ENCODE measurements around the gene THSD4. TPM values are rescaled to one million over a fixed set of nuclear protein-coding genes. Genes with fewer than 3 reads are reported as not detected.

The THSD4 gene
- total and polyA plus RNA-seq, 5 donors from 2014 or later = not detected

DNA sequence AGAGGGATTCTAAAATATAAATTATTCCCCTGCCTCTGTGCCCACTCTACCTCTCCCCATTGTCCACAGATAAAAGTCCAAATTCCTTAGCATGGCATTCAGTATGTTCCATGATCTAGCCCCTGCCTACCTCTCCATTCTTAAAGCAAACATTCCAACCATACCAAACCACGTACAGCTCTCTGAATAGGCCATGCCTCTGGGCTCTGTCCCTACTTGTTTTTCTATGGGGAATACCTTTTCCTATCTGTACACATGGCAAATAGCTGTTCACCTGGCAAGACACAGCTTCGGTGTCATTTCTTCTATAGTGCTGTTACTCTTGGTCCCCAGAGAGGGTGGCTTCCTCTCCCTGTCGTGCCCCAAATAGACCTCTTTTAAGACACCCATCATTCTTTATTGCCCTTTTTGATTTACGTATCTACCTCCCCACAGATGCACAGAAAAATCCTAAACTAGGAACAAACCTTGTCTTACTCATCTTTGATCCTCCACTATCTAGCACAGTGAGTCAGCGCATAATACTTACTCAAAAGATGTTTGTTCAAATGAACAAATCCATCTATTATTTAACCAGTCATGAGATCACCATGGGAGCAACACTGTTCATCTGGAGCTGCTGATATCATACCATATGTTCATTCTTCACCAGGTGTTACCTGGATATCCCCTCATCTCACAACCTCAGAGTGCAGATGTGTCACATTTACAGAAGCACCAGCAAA is 329.8 kb downstream of the THSD4 start:
- Histone ChIP-seq H3K9me3 (ENCODE audit: control insufficient read depth in 2 of 2, low read length in 2 of 2) (no peaks in the 10 kb centered on the region), H3K27ac (ENCODE audit: insufficient read depth, low read length, poor library complexity, severe bottlenecking) (no peak overlapping the region), H3K4me3 (ENCODE audit: low read depth, low read length) (no peak overlapping the region), H3K4me1 (ENCODE audit: control insufficient read depth, insufficient read depth, low read length, poor library complexity, severe bottlenecking) (no peaks in the 10 kb centered on the region), H3K27me3 (ENCODE audit: control insufficient read depth, insufficient read depth, low read length) (peaks cover 4% of the 10 kb centered on the region), H3K36me3 (ENCODE audit: control insufficient read depth, insufficient read depth, low read length) (no peaks in the 10 kb centered on the region)
- no peaks in the 10 kb centered on the region for H3K9me3 Mint-ChIP-seq
- peaks cover 14% of the 10 kb centered on the region for H3K27me3 Mint-ChIP-seq
- no peaks in the 10 kb centered on the region for H3K36me3 Mint-ChIP-seq
- no peak overlapping the region for H3K27ac Mint-ChIP-seq
- H3K4me1 Mint-ChIP-seq = peaks cover 0 to 5% (median 0%) of the 10 kb centered on the region in 4 donors
- DNase-seq (no peak), ATAC-seq (ENCODE audit: low read depth in 2 of 2) (no peak)
- H3K4me3 Mint-ChIP-seq = no peak overlapping the region

DNA sequence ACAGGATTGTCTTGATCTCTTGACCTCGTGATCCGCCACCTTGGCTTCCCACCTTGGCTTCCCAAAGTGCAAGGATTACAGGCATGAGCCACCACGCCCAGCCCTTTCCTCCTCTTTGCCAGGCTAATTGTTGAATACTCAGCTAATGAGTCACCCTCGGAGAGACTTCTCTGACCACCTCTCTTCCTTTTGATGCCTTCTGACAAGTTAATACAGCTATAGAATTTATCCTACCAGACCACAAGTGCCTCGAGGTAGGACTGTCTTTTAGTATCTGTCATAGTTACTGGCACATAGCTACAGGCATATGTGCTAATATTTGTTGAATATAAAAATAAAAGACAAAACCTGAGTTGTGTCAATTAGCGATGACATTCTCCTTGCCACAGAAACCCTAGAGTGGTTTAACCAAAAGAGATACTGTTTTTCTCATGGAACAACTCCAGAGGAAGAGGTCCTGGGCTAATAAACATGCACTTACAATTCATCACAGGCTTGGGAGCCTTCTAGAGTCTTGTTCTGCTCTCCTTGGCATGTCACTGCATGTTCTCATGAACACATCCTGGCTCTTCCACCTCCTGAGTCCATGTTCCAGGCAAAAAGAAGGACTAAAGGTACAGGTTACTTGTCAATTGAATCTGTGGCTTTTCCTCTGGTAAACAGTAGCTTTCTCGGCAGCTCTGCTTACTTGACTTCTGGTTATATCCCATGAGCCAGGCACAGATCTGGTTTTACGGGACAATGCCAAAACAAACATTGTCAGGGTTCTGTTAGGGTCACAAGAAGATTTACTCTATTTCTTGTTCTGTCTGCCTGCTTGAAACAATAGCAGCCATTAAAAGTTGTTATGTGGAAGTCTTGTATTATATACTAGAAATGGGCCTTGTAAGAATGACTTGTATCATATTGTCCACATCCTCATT is 332.3 kb downstream of the THSD4 start:
- Histone ChIP-seq H3K27me3 (ENCODE audit: control insufficient read depth, insufficient read depth, low read length) (peaks cover 4% of the 10 kb centered on the region), H3K4me1 (ENCODE audit: control insufficient read depth, insufficient read depth, low read length, poor library complexity, severe bottlenecking) (no peaks in the 10 kb centered on the region), H3K4me3 (ENCODE audit: low read depth, low read length) (no peak overlapping the region), H3K27ac (ENCODE audit: insufficient read depth, low read length, poor library complexity, severe bottlenecking) (no peak overlapping the region), H3K36me3 (ENCODE audit: control insufficient read depth, insufficient read depth, low read length) (no peaks in the 10 kb centered on the region), H3K9me3 (ENCODE audit: control insufficient read depth in 2 of 2, low read length in 2 of 2) (no peaks in the 10 kb centered on the region)
- Mint-ChIP-seq H3K27me3 (peaks cover 9% of the 10 kb centered on the region), H3K4me3 (no peak overlapping the region), H3K9me3 (no peaks in the 10 kb centered on the region), H3K27ac (no peak overlapping the region), H3K36me3 (no peaks in the 10 kb centered on the region), H3K4me1 (peaks cover 0 to 5% (median 0%) of the 10 kb centered on the region in 4 donors)
- ATAC-seq (ENCODE audit: low read depth in 2 of 2) = no peak
- no peak for DNase-seq

GRCh38 chr15:71448688-71449114 is 333.4 kb downstream of the THSD4 start:
- H3K9me3 ChIP-seq (ENCODE audit: control insufficient read depth in 2 of 2, low read length in 2 of 2) = no peaks in the 10 kb centered on the region
- DNase-seq = peak in 1 of 3 donors; percentile 17
- H3K4me3 ChIP-seq (ENCODE audit: low read depth, low read length) = no peak overlapping the region
- H3K36me3 ChIP-seq (ENCODE audit: control insufficient read depth, insufficient read depth, low read length) = no peaks in the 10 kb centered on the region
- peaks cover 4% of the 10 kb centered on the region for H3K27me3 ChIP-seq (ENCODE audit: control insufficient read depth, insufficient read depth, low read length)
- H3K9me3 Mint-ChIP-seq = no peaks in the 10 kb centered on the region
- H3K27me3 Mint-ChIP-seq = peaks cover 5% of the 10 kb centered on the region
- H3K4me3 Mint-ChIP-seq = no peak overlapping the region
- H3K27ac Mint-ChIP-seq = no peak overlapping the region
- no peaks in the 10 kb centered on the region for H3K36me3 Mint-ChIP-seq
- no peak overlapping the region for H3K27ac ChIP-seq (ENCODE audit: insufficient read depth, low read length, poor library complexity, severe bottlenecking)
- H3K4me1 ChIP-seq (ENCODE audit: control insufficient read depth, insufficient read depth, low read length, poor library complexity, severe bottlenecking) = no peaks in the 10 kb centered on the region
- no peak for ATAC-seq (ENCODE audit: low read depth in 2 of 2)
- H3K4me1 Mint-ChIP-seq = no peaks in the 10 kb centered on the region

- H3K4me1 Mint-ChIP-seq = no peaks in the 10 kb centered on the region
- ATAC-seq (ENCODE audit: low read depth in 2 of 2) = no peak
- Histone ChIP-seq H3K9me3 (ENCODE audit: control insufficient read depth in 2 of 2, low read length in 2 of 2) (no peaks in the 10 kb centered on the region), H3K27ac (ENCODE audit: insufficient read depth, low read length, poor library complexity, severe bottlenecking) (no peak overlapping the region), H3K27me3 (ENCODE audit: control insufficient read depth, insufficient read depth, low read length) (peaks cover 4% of the 10 kb centered on the region), H3K4me1 (ENCODE audit: control insufficient read depth, insufficient read depth, low read length, poor library complexity, severe bottlenecking) (no peaks in the 10 kb centered on the region), H3K4me3 (ENCODE audit: low read depth, low read length) (no peak overlapping the region), H3K36me3 (ENCODE audit: control insufficient read depth, insufficient read depth, low read length) (no peaks in the 10 kb centered on the region)
- no peak overlapping the region for H3K4me3 Mint-ChIP-seq
- H3K27ac Mint-ChIP-seq = no peak overlapping the region
- H3K36me3 Mint-ChIP-seq = no peaks in the 10 kb centered on the region
- DNase-seq = no peak
- no peaks in the 10 kb centered on the region for H3K9me3 Mint-ChIP-seq
- H3K27me3 Mint-ChIP-seq = peaks cover 5% of the 10 kb centered on the region
Measured at GRCh38 chr15:71449363-71449762, 334.1 kb downstream of the THSD4 start.

- Histone ChIP-seq H3K4me3 (ENCODE audit: low read depth, low read length) (no peak overlapping the region), H3K4me1 (ENCODE audit: control insufficient read depth, insufficient read depth, low read length, poor library complexity, severe bottlenecking) (no peaks in the 10 kb centered on the region), H3K27ac (ENCODE audit: insufficient read depth, low read length, poor library complexity, severe bottlenecking) (no peak overlapping the region), H3K9me3 (ENCODE audit: control insufficient read depth in 2 of 2, low read length in 2 of 2) (no peaks in the 10 kb centered on the region), H3K27me3 (ENCODE audit: control insufficient read depth, insufficient read depth, low read length) (peaks cover 4% of the 10 kb centered on the region), H3K36me3 (ENCODE audit: control insufficient read depth, insufficient read depth, low read length) (no peaks in the 10 kb centered on the region)
- Mint-ChIP-seq H3K4me1 (no peaks in the 10 kb centered on the region), H3K9me3 (no peaks in the 10 kb centered on the region), H3K27me3 (peaks cover 5% of the 10 kb centered on the region), H3K36me3 (no peaks in the 10 kb centered on the region), H3K27ac (no peak overlapping the region), H3K4me3 (no peak overlapping the region)
- DNase-seq = no peak
- no peak for ATAC-seq (ENCODE audit: low read depth in 2 of 2)
Measured at GRCh38 chr15:71449956-71450355, 334.7 kb downstream of the THSD4 start.

DNA sequence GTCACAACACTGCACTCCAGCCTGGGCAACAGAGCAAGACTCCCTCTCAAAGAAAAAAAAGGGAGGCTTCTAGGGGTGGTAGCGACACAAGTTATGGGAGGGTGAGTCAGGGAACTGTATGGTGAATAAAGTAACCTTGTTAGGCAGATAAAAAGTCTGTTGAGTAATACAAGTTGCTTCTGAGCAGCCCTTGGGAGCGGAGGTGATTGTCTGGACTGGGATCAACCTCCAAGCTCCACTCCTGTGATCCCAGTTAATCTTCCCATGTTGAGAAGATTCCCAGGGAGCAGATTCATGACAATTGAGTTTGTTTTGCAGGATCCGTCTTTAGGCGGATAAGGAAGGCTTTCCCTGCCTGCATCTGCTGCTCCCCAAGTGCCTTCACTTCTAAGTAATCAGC is 335.9 kb downstream of the THSD4 start:
- ATAC-seq (ENCODE audit: low read depth in 2 of 2) = no peak
- H3K4me3 Mint-ChIP-seq = no peak overlapping the region
- no peaks in the 10 kb centered on the region for H3K36me3 ChIP-seq (ENCODE audit: control insufficient read depth, insufficient read depth, low read length)
- no peak overlapping the region for H3K27ac ChIP-seq (ENCODE audit: insufficient read depth, low read length, poor library complexity, severe bottlenecking)
- no peaks in the 10 kb centered on the region for H3K36me3 Mint-ChIP-seq
- no peaks in the 10 kb centered on the region for H3K9me3 Mint-ChIP-seq
- H3K27me3 ChIP-seq (ENCODE audit: control insufficient read depth, insufficient read depth, low read length) = peaks cover 1% of the 10 kb centered on the region
- peaks cover 7% of the 10 kb centered on the region for H3K27me3 Mint-ChIP-seq
- H3K4me1 Mint-ChIP-seq = no peaks in the 10 kb centered on the region
- H3K4me3 ChIP-seq (ENCODE audit: low read depth, low read length) = no peak overlapping the region
- no peaks in the 10 kb centered on the region for H3K4me1 ChIP-seq (ENCODE audit: control insufficient read depth, insufficient read depth, low read length, poor library complexity, severe bottlenecking)
- H3K9me3 ChIP-seq (ENCODE audit: control insufficient read depth in 2 of 2, low read length in 2 of 2) = no peaks in the 10 kb centered on the region
- no peak for DNase-seq
- H3K27ac Mint-ChIP-seq = no peak overlapping the region

DNA sequence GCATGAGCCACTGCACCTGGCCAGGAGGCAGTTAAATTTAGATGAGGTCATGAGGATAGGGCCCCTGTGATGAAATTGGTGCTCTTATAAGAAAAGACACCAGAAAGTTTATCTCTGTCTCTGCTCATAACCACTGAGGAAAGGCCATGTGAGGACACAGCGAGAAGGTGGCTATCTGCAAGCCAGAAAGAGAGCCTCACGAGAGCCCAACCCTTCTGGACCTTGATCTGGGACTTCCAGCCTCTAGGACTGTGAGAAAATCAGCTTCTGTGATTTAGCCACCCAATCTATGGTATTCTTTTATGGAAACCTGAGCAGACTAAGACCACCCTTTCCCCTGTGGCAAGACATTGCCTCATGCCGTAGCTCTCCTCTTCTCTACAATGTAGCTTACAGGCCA is 337.6 kb downstream of the THSD4 start:
- Mint-ChIP-seq H3K27me3 (peaks cover 14% of the 10 kb centered on the region), H3K36me3 (no peaks in the 10 kb centered on the region), H3K9me3 (peaks cover 0 to 1% (median 0%) of the 10 kb centered on the region in 7 donors), H3K4me3 (no peak overlapping the region), H3K4me1 (no peaks in the 10 kb centered on the region), H3K27ac (no peak overlapping the region)
- ATAC-seq (ENCODE audit: low read depth in 2 of 2) (no peak), DNase-seq (no peak)
- H3K4me3 ChIP-seq (ENCODE audit: low read depth, low read length) = no peak overlapping the region
- H3K4me1 ChIP-seq (ENCODE audit: control insufficient read depth, insufficient read depth, low read length, poor library complexity, severe bottlenecking) = no peaks in the 10 kb centered on the region
- H3K9me3 ChIP-seq (ENCODE audit: control insufficient read depth in 2 of 2, low read length in 2 of 2) = no peaks in the 10 kb centered on the region
- H3K27ac ChIP-seq (ENCODE audit: insufficient read depth, low read length, poor library complexity, severe bottlenecking) = no peak overlapping the region
- H3K36me3 ChIP-seq (ENCODE audit: control insufficient read depth, insufficient read depth, low read length) = no peaks in the 10 kb centered on the region
- H3K27me3 ChIP-seq (ENCODE audit: control insufficient read depth, insufficient read depth, low read length) = peaks cover 1% of the 10 kb centered on the region
